Activated CD4-positive, alpha-beta T cell treated with anti-CD3 and anti-CD28 coated beads, Interleukin-2, amount 10 ng/mL, durations not matched to agents 7 days and 5 days (primary cell): ENCODE measurements around the gene PSMD6. TPM values are rescaled to one million over a fixed set of nuclear protein-coding genes. Genes with fewer than 3 reads are reported as not detected.

Experiments
- CTCF ChIA-PET: fragments of 350-600 bp; sonication (Branson Sonifier 250); formaldehyde crosslinking; loops from one replicate; lab custom pipeline; 2021; ENCODE audit warnings: antibody characterized with exemption; lab: Charles Lee
- POLR2A ChIA-PET: fragments of 350-600 bp; sonication (Branson Sonifier 250); formaldehyde crosslinking; loops from one replicate; lab custom pipeline; 2021; ENCODE audit warnings: antibody characterized with exemption; lab: Charles Lee
- DNase-seq: peaks from one replicate; pipeline ENCODE4 v3.0.0-alpha.2; 2020
- H3K27ac Mint-ChIP-seq: one replicate; pipeline ENCODE4 v1.8.0; 2021; ENCODE audit warnings: mild to moderate bottlenecking, moderate library complexity, mixed read lengths
- H3K27me3 Mint-ChIP-seq: one replicate; pipeline ENCODE4 v1.8.0; 2021; ENCODE audit warnings: mixed read lengths
- H3K36me3 Mint-ChIP-seq: one replicate; pipeline ENCODE4 v1.8.0; 2021; ENCODE audit warnings: low read depth, mixed read lengths
- H3K4me1 Mint-ChIP-seq: one replicate; pipeline ENCODE4 v1.8.0; 2021; ENCODE audit warnings: mixed read lengths
- H3K4me3 Mint-ChIP-seq: one replicate; pipeline ENCODE4 v1.8.0; 2021; ENCODE audit warnings: mild to moderate bottlenecking, moderate library complexity, mixed read lengths
- H3K9me3 Mint-ChIP-seq: one replicate; pipeline ENCODE4 v1.8.0; 2021; ENCODE audit warnings: mixed read lengths
- total RNA-seq, 2 experiments: library from RNA; stranded (reverse); gene quantifications; one replicate each; pipeline ENCODE4 v1.2.3, GENCODE V29; 2021

PSMD6 gene
- total RNA-seq, 2 experiments from 2014 or later = 73.4 to 75.0 TPM

DNA sequence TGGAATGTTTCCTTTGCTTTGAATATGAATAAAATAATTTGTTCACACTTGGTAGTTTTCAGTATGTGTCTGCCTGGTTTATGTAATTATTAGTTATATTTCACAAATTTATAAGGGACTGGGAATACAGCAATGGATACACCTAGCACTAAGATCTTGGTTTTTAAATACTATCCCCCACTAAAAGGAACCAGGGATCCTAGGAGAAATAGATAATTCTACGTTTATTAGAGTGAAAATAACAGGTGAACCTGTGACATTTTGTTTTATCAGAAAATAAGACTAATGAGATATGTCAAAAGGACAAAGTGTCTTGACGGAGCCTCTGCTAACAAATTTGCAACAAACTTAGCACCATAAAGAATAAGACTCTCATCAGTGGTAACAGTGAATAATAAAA is 3.4 kb downstream of the PSMD6 start:
- POLR2A ChIA-PET = no interaction called here
- peaks cover 45% of the 10 kb centered on the region for H3K36me3 Mint-ChIP-seq

DNA sequence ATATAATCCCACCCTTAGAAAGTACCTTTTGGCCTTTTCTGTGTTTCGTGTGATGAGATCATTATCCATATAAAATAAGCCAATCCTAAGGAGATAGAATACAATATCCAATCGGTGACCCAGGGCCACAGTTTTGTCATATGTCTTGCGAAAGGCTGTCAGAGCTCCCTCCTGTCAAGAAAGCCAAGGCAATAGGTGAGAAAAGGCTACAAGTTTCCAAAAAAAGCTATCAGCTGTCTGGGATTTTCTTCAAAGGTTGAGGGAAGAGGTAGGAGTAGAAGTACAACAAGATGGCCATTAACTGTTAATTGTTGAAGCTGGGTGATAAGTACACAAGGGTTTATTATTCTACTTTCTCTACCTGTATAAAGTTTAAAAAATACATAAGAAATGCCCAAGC is 4.0 kb downstream of the PSMD6 start:
- H3K4me1 Mint-ChIP-seq = peaks cover 40% of the 10 kb centered on the region
- no peak for DNase-seq
- peaks cover 51% of the 10 kb centered on the region for H3K36me3 Mint-ChIP-seq
- no peak overlapping the region for H3K4me3 Mint-ChIP-seq
- CTCF ChIA-PET = interaction anchor here (0.8 kb wide), 1 partner anchor 11 kb away, joined by 4 read pairs; no protein-coding TSS in a partner anchor
- peak overlapping the region; percentile 32 for H3K27ac Mint-ChIP-seq
- no peaks in the 10 kb centered on the region for H3K9me3 Mint-ChIP-seq
- H3K27me3 Mint-ChIP-seq = no peaks in the 10 kb centered on the region
- POLR2A ChIA-PET = no interaction called here

More for the DNA sequence above, 3.4 kb downstream of the PSMD6 start:
- Mint-ChIP-seq H3K4me3 (no peak overlapping the region), H3K27me3 (no peaks in the 10 kb centered on the region), H3K4me1 (peaks cover 35% of the 10 kb centered on the region), H3K27ac (no peak overlapping the region), H3K9me3 (no peaks in the 10 kb centered on the region)
- CTCF ChIA-PET = no interaction called here
- DNase-seq = no peak

DNA sequence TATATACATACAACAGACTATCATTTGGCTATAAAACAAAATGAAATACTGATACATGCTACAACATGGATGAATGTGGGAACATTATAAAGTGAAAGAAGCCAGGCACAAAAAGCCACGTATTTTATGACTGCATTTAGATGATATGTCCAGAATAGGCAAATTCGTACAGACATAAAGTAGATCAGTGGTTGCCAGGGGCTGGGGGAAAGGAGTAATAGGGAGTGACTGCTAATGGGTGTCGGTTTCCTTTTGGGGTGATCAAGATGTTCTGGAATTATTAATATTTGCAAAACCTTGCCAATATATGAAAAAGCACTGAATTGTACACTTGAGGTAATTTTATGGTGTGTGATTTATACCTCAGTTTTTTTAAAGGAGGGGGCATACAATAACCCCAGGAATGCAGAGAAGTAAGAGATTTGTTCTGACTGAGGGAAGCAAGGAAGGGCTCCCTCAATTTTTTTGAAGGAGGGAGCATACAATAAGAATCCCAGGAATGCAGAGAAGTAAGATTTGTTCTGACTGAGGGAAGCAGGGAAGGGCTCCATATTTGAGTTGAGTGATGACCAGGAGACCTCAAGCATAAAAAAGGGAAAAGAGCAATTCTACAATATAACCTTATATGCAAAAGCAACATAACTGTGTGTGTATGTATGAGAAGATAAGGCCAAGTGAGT is 6.2 kb downstream of the PSMD6 start:
- no peak for DNase-seq
- Mint-ChIP-seq H3K36me3 (peaks cover 65% of the 10 kb centered on the region), H3K27me3 (no peaks in the 10 kb centered on the region), H3K9me3 (no peaks in the 10 kb centered on the region), H3K4me3 (no peak overlapping the region), H3K27ac (peak overlapping the region; percentile 15), H3K4me1 (peaks cover 31% of the 10 kb centered on the region)
- ChIA-PET CTCF (interaction anchor here (0.8 to 1.0 kb wide), 2 partner anchors 14 to 32 kb away, joined by 3 read pairs; no protein-coding TSS in a partner anchor), POLR2A (no interaction called here)

DNA sequence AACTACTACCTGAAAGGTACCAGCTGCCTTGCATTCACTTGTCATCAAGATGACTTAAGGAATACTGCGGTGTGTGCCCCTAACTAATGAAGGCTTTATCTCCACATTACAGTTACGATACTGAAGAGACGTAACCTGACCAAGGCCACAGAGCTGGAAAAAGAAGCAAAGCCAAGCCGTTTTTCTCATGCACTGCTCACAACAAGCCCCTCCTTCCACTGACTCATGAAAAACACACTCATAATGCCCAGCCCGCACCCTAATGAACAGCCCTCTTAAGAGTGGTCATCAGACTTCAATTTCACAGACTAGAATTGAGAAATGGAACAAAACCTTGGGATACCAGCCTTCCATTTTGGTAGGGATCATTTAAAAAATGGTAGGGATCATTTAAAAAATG is 11.6 kb downstream of the PSMD6 start:
- CTCF ChIA-PET = interaction anchor here (1.2 to 2.8 kb wide), 2 partner anchors 11 to 50 kb away, joined by 4 to 11 read pairs; partner anchors contain the start of gene PSMD6
- H3K9me3 Mint-ChIP-seq = no peaks in the 10 kb centered on the region
- H3K4me3 Mint-ChIP-seq = no peak overlapping the region
- peaks cover 74% of the 10 kb centered on the region for H3K36me3 Mint-ChIP-seq
- no peak overlapping the region for H3K27ac Mint-ChIP-seq
- POLR2A ChIA-PET = no interaction called here
- H3K27me3 Mint-ChIP-seq = no peaks in the 10 kb centered on the region
- DNase-seq = no peak
- H3K4me1 Mint-ChIP-seq = peaks cover 31% of the 10 kb centered on the region

DNA sequence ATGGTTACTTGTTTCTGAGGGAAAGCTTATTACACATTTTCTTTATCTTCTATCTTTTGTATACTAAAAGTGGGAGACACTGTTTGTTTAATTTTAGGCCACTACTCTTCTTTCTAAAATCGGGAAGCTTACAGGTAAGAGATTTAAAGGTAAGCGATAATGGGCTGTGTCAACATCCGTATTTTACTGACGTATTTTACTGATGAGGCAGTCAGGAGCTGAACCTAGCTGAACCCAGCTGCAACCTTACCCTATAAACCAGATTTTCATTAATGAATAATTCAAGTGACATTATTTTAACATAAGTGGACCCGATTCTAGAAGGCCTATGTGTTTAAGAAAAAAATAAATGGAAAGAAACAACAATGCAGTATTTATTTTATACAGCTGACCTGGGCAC is 13.1 kb downstream of the PSMD6 start:
- H3K4me1 Mint-ChIP-seq = peaks cover 31% of the 10 kb centered on the region
- CTCF ChIA-PET = interaction anchor here (0.9 to 4.0 kb wide), 3 partner anchors 14 to 27 kb away, joined by 3 to 25 read pairs (median 4); partner anchors contain the start of gene PSMD6
- no peaks in the 10 kb centered on the region for H3K27me3 Mint-ChIP-seq
- no peak for DNase-seq
- no peak overlapping the region for H3K4me3 Mint-ChIP-seq
- peaks cover 64% of the 10 kb centered on the region for H3K36me3 Mint-ChIP-seq
- no peaks in the 10 kb centered on the region for H3K9me3 Mint-ChIP-seq
- no peak overlapping the region for H3K27ac Mint-ChIP-seq
- POLR2A ChIA-PET = no interaction called here

DNA sequence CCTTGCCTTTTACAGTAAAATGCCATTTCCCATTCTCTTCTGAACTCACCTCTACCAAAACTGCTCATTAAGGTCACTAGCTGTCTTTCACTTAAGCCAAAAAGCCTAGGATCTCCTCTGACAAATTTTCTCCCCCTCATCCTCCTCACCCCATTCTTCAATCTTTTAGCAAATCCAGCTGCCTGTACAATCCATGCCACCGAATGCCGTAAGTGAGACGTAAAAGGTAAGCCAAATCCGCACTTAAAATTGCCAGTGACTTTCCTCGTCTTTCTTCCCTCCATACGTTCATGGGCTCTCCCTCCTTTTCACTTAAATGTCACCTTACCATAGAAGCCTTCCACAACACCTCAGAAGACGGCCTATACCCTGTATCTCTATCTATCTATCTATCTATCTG is 13.8 kb downstream of the PSMD6 start:
- peaks cover 58% of the 10 kb centered on the region for H3K36me3 Mint-ChIP-seq
- H3K9me3 Mint-ChIP-seq = no peaks in the 10 kb centered on the region
- no peak overlapping the region for H3K27ac Mint-ChIP-seq
- ChIA-PET CTCF (interaction anchor here (1.8 to 4.0 kb wide), 2 partner anchors 9 to 14 kb away, joined by 4 to 25 read pairs; partner anchors contain the start of gene PSMD6), POLR2A (no interaction called here)
- no peak for DNase-seq
- peaks cover 28% of the 10 kb centered on the region for H3K4me1 Mint-ChIP-seq
- H3K4me3 Mint-ChIP-seq = no peak overlapping the region
- no peaks in the 10 kb centered on the region for H3K27me3 Mint-ChIP-seq

DNA sequence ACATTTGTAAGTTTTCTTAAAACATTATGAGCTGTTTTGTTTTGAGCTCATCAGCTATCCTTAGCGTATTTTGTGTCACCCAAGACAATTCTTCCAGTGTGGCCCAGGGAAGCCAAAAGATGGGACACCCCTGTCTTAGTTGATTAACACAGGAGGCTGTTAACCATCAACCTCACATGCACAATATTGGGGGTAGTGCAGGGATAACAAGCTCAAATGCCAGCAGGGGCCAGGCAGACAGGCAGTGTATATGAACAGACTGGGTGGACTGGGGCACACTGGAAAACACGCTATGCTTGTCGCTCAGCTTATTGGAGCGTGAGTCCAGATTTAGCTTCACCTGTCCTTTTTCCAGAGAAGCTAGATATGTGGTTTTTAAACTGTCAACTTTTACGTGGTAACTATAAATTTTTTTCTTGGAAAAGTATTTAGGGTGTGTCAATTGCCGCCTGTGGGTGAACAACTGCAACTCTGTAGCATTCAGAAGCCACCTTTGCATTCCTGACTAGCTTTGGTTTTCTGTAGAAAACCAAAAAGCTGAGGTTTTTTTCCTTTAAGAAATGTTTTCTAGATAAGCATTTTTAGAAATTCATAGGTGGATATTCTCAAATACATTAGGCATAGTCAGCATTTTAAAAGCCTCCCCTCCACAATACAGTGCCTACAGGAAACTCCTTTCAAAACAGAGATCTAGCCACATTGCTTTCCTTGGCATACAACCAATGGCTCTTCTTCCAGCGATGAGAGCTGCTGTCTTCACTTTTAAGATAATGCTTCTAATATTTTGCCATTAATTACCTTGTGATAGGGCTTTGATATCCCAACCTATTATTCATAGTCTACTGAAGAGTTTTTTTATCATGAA is 14.6 kb downstream of the PSMD6 start:
- H3K27ac Mint-ChIP-seq = no peak overlapping the region
- ChIA-PET CTCF (interaction anchor here (0.7 to 4.0 kb wide), 7 partner anchors 10 to 31 kb away, joined by 3 to 25 read pairs (median 3); partner anchors contain the start of gene PSMD6), POLR2A (no interaction called here)
- no peak overlapping the region for H3K4me3 Mint-ChIP-seq
- H3K4me1 Mint-ChIP-seq = peaks cover 25% of the 10 kb centered on the region
- H3K36me3 Mint-ChIP-seq = peaks cover 51% of the 10 kb centered on the region
- no peaks in the 10 kb centered on the region for H3K27me3 Mint-ChIP-seq
- DNase-seq = no peak
- H3K9me3 Mint-ChIP-seq = no peaks in the 10 kb centered on the region

DNA sequence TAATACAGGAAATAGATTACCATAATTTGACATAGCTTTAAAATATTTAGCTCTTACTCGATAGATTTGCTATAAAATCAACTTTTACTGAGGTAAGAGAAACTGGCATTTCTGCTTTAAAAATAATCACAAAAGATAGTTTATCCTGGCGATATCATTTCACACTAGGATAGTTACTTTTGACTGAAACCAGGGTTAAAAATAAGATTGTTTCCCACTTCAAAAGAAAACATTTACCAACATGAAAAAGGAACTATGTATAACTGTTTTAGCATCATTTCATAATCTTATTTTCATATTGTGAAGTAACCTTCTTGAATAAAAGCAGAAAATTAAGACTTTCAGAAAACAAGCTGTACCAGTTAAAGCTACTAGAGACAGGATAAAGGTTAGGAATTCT is 15.3 kb downstream of the PSMD6 start:
- Mint-ChIP-seq H3K36me3 (peaks cover 44% of the 10 kb centered on the region), H3K27me3 (no peaks in the 10 kb centered on the region), H3K27ac (no peak overlapping the region), H3K4me3 (no peak overlapping the region), H3K9me3 (no peaks in the 10 kb centered on the region), H3K4me1 (peaks cover 25% of the 10 kb centered on the region)
- DNase-seq = no peak
- CTCF ChIA-PET = interaction anchor here (0.7 to 4.0 kb wide), 7 partner anchors 9 to 31 kb away, joined by 3 to 25 read pairs (median 3); partner anchors contain the start of gene PSMD6
- POLR2A ChIA-PET = no interaction called here

DNA sequence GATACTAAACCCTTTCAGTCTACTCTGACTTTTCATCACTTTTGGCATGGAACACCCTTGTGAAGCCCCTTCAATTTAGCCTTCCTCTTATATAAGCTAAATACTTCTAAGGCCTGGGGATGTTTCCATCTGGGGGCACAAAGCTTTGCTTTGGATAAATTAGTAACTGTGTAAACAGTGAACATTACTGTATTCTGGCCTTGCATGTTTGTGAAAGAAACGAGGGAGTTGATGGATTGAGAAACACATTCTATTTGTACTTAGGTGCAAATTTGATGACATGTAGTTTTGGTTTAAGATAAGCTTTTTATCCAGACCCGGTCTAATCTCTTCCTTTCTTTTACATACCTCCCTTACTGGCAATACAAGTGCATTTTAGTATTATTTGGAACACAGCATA is 19.7 kb downstream of the PSMD6 start:
- ChIA-PET POLR2A (interaction anchor here (0.6 kb wide), 1 partner anchor 1459 kb away, joined by 3 read pairs; no protein-coding TSS in a partner anchor), CTCF (interaction anchor here (0.8 to 0.9 kb wide), 2 partner anchors 19 to 24 kb away, joined by 3 read pairs; no protein-coding TSS in a partner anchor)
- Mint-ChIP-seq H3K27ac (no peak overlapping the region), H3K27me3 (no peaks in the 10 kb centered on the region), H3K4me1 (peaks cover 8% of the 10 kb centered on the region), H3K9me3 (no peaks in the 10 kb centered on the region), H3K4me3 (no peak overlapping the region), H3K36me3 (peaks cover 33% of the 10 kb centered on the region)
- DNase-seq = no peak

DNA sequence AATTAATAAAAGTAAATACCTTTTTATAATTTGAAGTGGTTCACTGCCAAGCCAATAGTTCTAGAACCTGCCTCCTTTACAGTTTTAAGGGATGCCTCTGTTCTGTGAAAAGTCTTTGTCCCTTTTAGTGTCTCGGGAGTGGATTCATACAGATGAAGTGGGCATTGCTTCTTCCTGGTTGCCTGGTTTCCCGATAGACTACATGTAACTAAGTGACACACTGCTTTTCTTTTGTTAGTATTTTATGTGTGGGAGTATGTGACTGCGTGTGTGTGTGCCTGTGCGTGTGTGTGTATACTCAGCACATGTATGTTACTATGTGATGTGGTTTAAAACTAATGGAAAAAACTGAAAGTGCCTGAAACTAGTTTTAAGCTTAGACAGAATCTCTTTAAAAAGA is 21.1 kb downstream of the PSMD6 start:
- Mint-ChIP-seq H3K4me1 (peaks cover 2% of the 10 kb centered on the region), H3K9me3 (no peaks in the 10 kb centered on the region), H3K27me3 (no peaks in the 10 kb centered on the region), H3K36me3 (peaks cover 40% of the 10 kb centered on the region), H3K4me3 (no peak overlapping the region), H3K27ac (no peak overlapping the region)
- ChIA-PET POLR2A (no interaction called here), CTCF (no interaction called here)
- DNase-seq = no peak

DNA sequence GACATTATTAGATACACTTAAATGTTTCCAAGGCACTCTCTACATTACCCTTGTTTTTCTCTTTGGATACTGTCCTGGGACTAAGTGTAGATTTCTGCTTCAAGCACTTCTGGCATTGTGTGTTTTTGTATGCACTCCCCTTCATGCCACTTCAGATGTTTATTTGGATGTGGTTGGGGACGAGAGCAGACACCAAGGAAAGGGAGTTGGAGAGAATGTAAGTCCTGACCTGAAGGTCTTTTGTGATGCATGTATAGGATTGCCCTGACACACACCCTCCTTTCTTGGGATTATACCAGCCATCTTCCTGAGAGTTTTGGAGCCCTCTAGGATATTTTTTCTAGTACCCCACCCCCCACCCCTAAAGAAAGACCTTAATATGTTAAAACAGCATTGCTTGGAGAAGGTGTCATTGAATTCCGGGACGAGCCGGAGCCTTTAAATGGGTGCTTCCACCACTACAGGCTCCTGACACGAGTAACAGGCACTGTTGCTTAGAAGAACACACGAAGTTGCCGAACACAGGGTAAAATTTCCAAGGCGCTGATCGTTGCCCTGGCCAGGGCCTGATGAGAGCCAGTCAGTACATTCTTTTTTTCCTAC is 22.7 kb downstream of the PSMD6 start:
- Mint-ChIP-seq H3K4me3 (no peak overlapping the region), H3K27ac (no peak overlapping the region), H3K27me3 (no peaks in the 10 kb centered on the region), H3K36me3 (peaks cover 57% of the 10 kb centered on the region), H3K4me1 (peaks cover 11% of the 10 kb centered on the region), H3K9me3 (no peaks in the 10 kb centered on the region)
- POLR2A ChIA-PET = no interaction called here
- CTCF ChIA-PET = no interaction called here
- DNase-seq = no peak
